ENCODE measurements around the gene ARHGEF17.

ARHGEF17 gene

DNA sequence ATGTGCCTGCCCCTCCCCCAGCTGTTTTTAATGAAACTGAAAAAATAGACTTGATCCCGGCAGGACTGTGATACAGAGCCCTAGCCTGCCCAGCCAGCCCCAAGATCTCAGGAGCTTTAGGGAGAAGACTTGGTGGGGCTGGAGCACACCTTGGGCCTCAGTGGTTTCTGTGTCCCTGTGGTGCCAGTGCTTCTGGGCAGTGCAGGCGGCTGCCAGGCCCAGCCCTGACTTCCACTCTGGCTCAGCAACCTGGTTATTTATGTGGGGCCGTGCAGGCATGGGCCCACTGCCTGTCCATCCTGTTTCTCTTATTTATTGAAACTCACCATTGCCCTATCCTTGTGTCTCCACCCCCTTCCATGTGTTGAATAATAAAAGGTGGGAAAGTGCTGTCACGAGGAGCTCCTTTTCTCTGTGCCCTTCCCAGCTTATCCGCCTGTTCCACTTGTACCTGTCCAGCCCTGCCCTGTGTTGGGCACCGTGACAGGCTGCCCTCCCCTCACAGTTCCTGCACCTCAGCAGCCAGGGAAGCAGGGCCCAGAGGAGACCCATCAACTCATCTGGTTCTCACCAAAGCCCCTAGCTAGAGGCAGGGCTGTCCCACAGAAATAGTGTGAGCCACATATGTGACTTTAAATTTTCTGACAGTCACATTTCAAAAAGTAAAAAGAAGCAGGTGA, 88.3 kb downstream of the ARHGEF17 start:
- Histone ChIP-seq H3K4me3 (ENCODE audit: insufficient read depth, low read depth, low read length) (no peak overlapping the region), H3K9me3 (ENCODE audit: control insufficient read depth, low read length) (no peaks in the 10 kb centered on the region), H3K27me3 (ENCODE audit: control insufficient read depth, insufficient read depth, low read length, poor library complexity, severe bottlenecking) (no peaks in the 10 kb centered on the region), H3K4me1 (ENCODE audit: control insufficient read depth, insufficient read depth, low read length) (peaks cover 3% of the 10 kb centered on the region), H3K27ac (ENCODE audit: insufficient read depth, low read depth, low read length, poor library complexity, severe bottlenecking) (no peak overlapping the region), H3K36me3 (ENCODE audit: control insufficient read depth, insufficient read depth, low read length) (peaks cover 5% of the 10 kb centered on the region)
- 92 to 95% methylated on average over 6 of the region's 6 CpGs for WGBS, 2 experiments

DNA sequence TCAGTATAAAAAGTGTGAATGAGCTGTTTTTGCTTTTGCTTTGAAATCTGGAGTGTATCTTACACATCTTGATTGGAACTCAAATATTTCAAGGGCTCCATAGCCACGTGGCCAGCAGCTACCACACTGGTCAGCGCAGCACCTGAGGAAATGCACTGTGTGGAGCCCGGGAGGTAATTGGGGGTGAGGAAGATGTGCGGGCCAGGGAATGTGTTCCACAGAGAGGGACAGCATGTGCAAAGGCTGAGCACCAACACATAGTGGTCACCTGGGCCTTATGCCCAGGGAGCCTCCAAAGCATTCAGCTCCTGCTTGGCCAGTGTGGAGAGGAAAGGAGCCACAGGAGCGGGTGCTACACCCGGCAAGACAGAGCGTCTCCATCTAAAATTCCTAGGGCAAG, 88.9 kb downstream of the ARHGEF17 start:
- Histone ChIP-seq H3K27ac (ENCODE audit: insufficient read depth, low read depth, low read length, poor library complexity, severe bottlenecking) (no peak overlapping the region), H3K36me3 (ENCODE audit: control insufficient read depth, insufficient read depth, low read length) (peaks cover 5% of the 10 kb centered on the region), H3K27me3 (ENCODE audit: control insufficient read depth, insufficient read depth, low read length, poor library complexity, severe bottlenecking) (no peaks in the 10 kb centered on the region), H3K9me3 (ENCODE audit: control insufficient read depth, low read length) (no peaks in the 10 kb centered on the region), H3K4me1 (ENCODE audit: control insufficient read depth, insufficient read depth, low read length) (peaks cover 9% of the 10 kb centered on the region), H3K4me3 (ENCODE audit: insufficient read depth, low read depth, low read length) (no peak overlapping the region)
- WGBS, 2 experiments: 93 to 96% methylated on average over 7 of the region's 7 CpGs

DNA sequence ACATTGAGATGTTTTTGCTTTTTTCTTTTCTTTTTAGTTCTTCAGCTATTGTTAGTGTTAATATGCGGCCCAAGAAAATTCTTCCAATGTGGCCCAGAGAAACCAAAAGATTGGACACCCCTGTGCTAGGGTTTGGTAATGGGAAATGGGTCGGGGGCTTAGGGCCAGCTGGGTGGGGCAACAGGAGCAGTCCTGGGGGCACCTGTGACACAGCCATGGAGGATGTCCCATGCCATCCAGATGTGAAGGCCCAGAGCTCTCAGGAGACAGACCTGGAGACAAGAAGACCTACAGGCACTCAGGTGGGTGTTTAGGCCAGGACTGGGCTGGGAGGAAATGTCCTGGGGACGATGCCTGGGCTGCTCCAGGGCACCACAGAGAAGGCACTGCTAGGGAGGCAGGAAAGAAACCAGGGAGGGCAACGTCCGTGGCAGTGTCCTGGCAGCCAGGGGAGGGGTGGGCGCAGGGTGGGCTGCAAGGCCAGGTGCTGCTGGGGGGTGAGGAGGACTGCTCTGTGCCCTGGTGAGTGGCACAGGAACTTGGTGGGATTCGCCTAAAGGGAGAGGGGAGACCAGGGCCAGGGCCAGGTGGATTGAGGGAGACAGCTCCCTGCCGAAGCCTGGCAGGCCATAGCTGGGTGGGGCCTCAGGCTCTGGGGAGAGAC, 89.5 kb downstream of the ARHGEF17 start:
- Histone ChIP-seq H3K4me1 (ENCODE audit: control insufficient read depth, insufficient read depth, low read length) (peaks cover 15% of the 10 kb centered on the region), H3K9me3 (ENCODE audit: control insufficient read depth, low read length) (no peaks in the 10 kb centered on the region), H3K27me3 (ENCODE audit: control insufficient read depth, insufficient read depth, low read length, poor library complexity, severe bottlenecking) (no peaks in the 10 kb centered on the region), H3K4me3 (ENCODE audit: insufficient read depth, low read depth, low read length) (no peak overlapping the region), H3K27ac (ENCODE audit: insufficient read depth, low read depth, low read length, poor library complexity, severe bottlenecking) (no peak overlapping the region), H3K36me3 (ENCODE audit: control insufficient read depth, insufficient read depth, low read length) (peaks cover 5% of the 10 kb centered on the region)
- 94 to 95% methylated on average over 8 of the region's 8 CpGs for WGBS, 2 experiments

DNA sequence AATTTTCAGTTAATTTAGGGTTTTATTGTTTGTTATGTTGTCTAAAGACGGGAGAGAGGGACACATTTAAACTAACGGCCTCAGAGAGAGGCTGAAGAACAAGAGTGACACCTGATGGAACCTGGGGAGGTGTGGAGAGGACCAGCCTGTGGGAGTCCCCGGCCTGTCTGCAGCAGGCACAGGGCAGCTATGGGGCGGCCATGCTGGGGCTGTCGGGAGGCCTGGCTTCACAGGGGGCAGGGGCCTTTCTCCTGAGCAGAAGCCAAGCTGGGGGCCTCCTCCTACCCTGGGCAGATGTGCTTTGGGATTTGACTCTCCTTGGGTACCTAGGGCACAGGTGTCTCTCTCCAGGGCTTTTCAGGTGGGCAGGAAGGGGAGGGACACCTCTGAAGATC, 90.1 kb downstream of the ARHGEF17 start:
- H3K27ac ChIP-seq (ENCODE audit: insufficient read depth, low read depth, low read length, poor library complexity, severe bottlenecking): no peak overlapping the region
- peaks cover 18% of the 10 kb centered on the region for H3K4me1 ChIP-seq (ENCODE audit: control insufficient read depth, insufficient read depth, low read length)
- H3K9me3 ChIP-seq (ENCODE audit: control insufficient read depth, low read length): no peaks in the 10 kb centered on the region
- no peak overlapping the region for H3K4me3 ChIP-seq (ENCODE audit: insufficient read depth, low read depth, low read length)
- H3K36me3 ChIP-seq (ENCODE audit: control insufficient read depth, insufficient read depth, low read length): peaks cover 5% of the 10 kb centered on the region
- 92% methylated on average over 5 of the region's 5 CpGs for WGBS, 2 experiments
- no peaks in the 10 kb centered on the region for H3K27me3 ChIP-seq (ENCODE audit: control insufficient read depth, insufficient read depth, low read length, poor library complexity, severe bottlenecking)

DNA sequence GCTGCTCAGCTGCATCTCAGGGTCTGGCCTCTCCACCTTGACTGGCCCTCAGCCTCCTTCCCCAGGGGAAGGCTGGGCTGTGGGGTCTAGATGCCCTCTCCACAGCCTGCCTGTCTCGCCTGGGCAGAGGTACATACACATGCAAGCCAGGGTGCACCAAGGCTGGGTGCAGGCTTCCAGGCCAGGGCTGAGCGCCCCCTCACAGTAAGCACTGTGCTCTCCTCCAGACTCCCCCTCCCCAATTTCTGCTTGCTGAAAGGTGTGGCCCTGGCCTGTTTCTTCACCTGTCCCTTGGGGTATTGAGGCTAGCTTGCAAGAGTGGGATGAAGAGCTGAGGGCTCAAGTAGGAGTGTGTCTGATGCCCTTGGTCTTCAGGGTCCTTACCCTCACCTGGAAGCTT, 90.6 kb downstream of the ARHGEF17 start:
- H3K27ac ChIP-seq (ENCODE audit: insufficient read depth, low read depth, low read length, poor library complexity, severe bottlenecking): no peak overlapping the region
- peaks cover 18% of the 10 kb centered on the region for H3K4me1 ChIP-seq (ENCODE audit: control insufficient read depth, insufficient read depth, low read length)
- WGBS, 2 experiments: 94 to 96% methylated on average over 2 of the region's 2 CpGs
- H3K36me3 ChIP-seq (ENCODE audit: control insufficient read depth, insufficient read depth, low read length): peaks cover 5% of the 10 kb centered on the region
- H3K9me3 ChIP-seq (ENCODE audit: control insufficient read depth, low read length): no peaks in the 10 kb centered on the region
- H3K4me3 ChIP-seq (ENCODE audit: insufficient read depth, low read depth, low read length): no peak overlapping the region
- H3K27me3 ChIP-seq (ENCODE audit: control insufficient read depth, insufficient read depth, low read length, poor library complexity, severe bottlenecking): no peaks in the 10 kb centered on the region

DNA sequence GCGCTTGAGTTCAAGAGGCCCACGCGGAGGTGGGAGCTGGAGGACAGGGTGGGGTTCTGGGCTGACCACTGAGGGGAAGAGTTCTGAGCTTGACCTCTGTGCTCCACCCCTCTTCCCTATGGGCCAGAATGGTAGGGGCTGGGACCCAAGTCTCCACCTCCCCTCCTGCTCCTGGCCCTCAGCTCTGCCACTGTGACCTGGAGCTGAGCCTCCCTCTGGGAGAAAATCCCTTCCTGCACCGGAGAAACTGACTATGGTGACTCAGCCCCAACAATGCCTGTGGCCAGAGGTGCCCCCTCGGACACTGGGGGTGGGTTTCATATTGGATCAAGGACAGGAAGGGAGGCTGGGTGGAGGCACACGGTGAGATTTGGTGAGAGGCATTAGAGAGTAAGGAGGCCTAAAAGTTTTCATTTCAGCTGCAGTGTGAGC, 91.1 kb downstream of the ARHGEF17 start:
- Histone ChIP-seq H3K27me3 (ENCODE audit: control insufficient read depth, insufficient read depth, low read length, poor library complexity, severe bottlenecking) (no peaks in the 10 kb centered on the region), H3K27ac (ENCODE audit: insufficient read depth, low read depth, low read length, poor library complexity, severe bottlenecking) (no peak overlapping the region), H3K36me3 (ENCODE audit: control insufficient read depth, insufficient read depth, low read length) (peaks cover 5% of the 10 kb centered on the region), H3K9me3 (ENCODE audit: control insufficient read depth, low read length) (no peaks in the 10 kb centered on the region), H3K4me3 (ENCODE audit: insufficient read depth, low read depth, low read length) (no peak overlapping the region), H3K4me1 (ENCODE audit: control insufficient read depth, insufficient read depth, low read length) (peaks cover 18% of the 10 kb centered on the region)
- WGBS, 2 experiments: 86 to 91% methylated on average over 6 of the region's 6 CpGs

DNA sequence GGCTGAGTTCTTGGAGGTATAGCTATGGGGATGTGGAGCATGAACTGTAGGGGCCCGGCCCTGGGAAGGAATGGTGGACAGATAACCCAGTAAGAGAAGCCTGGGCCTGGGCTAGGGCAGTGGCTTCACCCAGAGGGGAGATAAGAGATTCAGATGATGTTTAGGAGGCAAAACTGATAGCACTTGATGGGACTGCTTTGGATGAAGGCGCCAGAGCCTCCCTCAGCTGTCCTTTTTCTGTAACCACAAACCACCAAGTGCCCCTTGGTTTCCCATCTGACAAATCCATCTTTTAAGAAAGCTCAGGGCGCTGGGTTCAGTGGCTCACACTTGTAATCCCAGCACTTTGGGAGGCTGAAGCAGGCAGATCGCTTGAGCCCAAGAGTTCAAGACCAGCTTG, 91.6 kb downstream of the ARHGEF17 start:
- Histone ChIP-seq H3K36me3 (ENCODE audit: control insufficient read depth, insufficient read depth, low read length) (peaks cover 4% of the 10 kb centered on the region), H3K27ac (ENCODE audit: insufficient read depth, low read depth, low read length, poor library complexity, severe bottlenecking) (no peak overlapping the region), H3K9me3 (ENCODE audit: control insufficient read depth, low read length) (no peaks in the 10 kb centered on the region), H3K4me3 (ENCODE audit: insufficient read depth, low read depth, low read length) (no peak overlapping the region), H3K27me3 (ENCODE audit: control insufficient read depth, insufficient read depth, low read length, poor library complexity, severe bottlenecking) (no peaks in the 10 kb centered on the region), H3K4me1 (ENCODE audit: control insufficient read depth, insufficient read depth, low read length) (peaks cover 18% of the 10 kb centered on the region)
- 90 to 96% methylated on average over 4 of the region's 4 CpGs for WGBS, 2 experiments

DNA sequence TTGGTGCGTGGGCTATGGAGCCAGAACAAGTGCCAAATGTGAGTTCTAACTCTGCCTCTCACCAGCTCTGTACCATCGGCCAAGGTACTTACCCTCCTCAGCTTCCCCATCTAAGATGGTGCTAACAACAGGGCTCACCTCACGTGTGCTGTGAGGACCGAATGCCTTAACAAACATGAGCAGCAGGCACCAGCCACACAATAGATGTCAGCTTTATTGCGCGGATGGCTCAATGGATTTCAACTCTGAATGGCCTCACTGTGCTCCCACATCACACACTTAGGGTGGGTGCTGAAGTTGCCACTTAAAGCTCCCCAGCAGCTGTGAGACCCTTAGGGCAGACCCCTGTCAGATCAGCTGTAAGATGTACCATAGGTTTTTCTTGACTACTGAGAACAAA, 92.2 kb downstream of the ARHGEF17 start:
- Histone ChIP-seq H3K4me3 (ENCODE audit: insufficient read depth, low read depth, low read length) (no peak overlapping the region), H3K27ac (ENCODE audit: insufficient read depth, low read depth, low read length, poor library complexity, severe bottlenecking) (no peak overlapping the region), H3K27me3 (ENCODE audit: control insufficient read depth, insufficient read depth, low read length, poor library complexity, severe bottlenecking) (no peaks in the 10 kb centered on the region), H3K9me3 (ENCODE audit: control insufficient read depth, low read length) (no peaks in the 10 kb centered on the region), H3K36me3 (ENCODE audit: control insufficient read depth, insufficient read depth, low read length) (no peaks in the 10 kb centered on the region), H3K4me1 (ENCODE audit: control insufficient read depth, insufficient read depth, low read length) (peaks cover 18% of the 10 kb centered on the region)
- WGBS, 2 experiments: 79 to 82% methylated on average over 6 of the region's 6 CpGs

DNA sequence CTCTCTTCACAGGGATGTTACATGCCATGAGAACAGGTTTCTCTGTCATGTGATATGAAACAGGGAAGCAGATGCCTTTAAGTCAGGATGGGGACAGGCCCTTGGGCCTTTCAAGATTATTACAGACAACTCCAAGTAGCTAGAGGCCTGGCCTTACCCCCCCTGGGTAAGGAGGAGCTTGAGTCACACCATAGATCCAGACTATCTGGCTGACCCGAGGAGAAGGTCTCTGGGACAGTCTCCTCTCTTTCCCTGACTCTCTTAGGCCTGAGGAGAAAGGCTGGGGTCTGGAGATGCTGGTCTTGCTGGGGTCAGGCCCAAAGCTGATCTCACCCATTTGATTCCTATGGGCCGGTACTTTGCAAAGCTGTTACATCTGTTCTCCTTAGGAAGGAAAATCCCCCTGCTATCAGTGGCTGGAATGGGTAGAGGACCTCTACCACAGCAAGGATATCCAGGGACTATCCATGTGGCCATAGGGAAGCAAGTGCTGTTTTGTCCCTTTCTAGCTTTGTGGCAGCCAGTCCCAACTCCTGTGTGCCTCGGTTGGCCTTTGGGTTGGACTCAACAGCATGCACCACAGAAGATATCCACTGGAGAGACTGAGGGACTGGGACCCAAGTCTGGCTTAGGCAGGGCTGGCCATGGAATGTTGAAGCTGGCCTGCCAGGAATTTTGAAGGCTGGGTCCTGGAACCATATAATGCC, 93.3 kb downstream of the ARHGEF17 start:
- Histone ChIP-seq H3K9me3 (ENCODE audit: control insufficient read depth, low read length) (no peaks in the 10 kb centered on the region), H3K4me1 (ENCODE audit: control insufficient read depth, insufficient read depth, low read length) (peaks cover 18% of the 10 kb centered on the region), H3K4me3 (ENCODE audit: insufficient read depth, low read depth, low read length) (no peak overlapping the region), H3K27ac (ENCODE audit: insufficient read depth, low read depth, low read length, poor library complexity, severe bottlenecking) (no peak overlapping the region), H3K27me3 (ENCODE audit: control insufficient read depth, insufficient read depth, low read length, poor library complexity, severe bottlenecking) (no peaks in the 10 kb centered on the region), H3K36me3 (ENCODE audit: control insufficient read depth, insufficient read depth, low read length) (no peaks in the 10 kb centered on the region)
- WGBS, 2 experiments: 94 to 95% methylated on average over 3 of the region's 3 CpGs

Measured in ectodermal cell (in vitro differentiated cells).